Keratinocyte (primary cell): Measurements from ENCODE around the gene PLBD2. TPM values are rescaled to one million over a fixed set of nuclear protein-coding genes. Genes with fewer than 3 reads are reported as not detected.

Source experiments
- DNase-seq: peaks from one replicate; pipeline ENCODE4 v3.0.0-alpha.2; 2011; ENCODE audit warnings: low read depth, missing footprints, low spot score
- FAIRE-seq: peaks from 2 replicates; lab custom pipeline; 2011; peaks lifted over from hg19 to GRCh38; lab: Jason Lieb, UNC
- H2AFZ ChIP-seq: 2 replicates; pipeline ENCODE4 v1.6.0; 2012; ENCODE audit warnings: low read length, control low read depth, inconsistent platforms; ENCODE audit not compliant: control insufficient read depth
- H3K27ac ChIP-seq: 2 replicates; pipeline ENCODE4 v1.5.1; 2011; ENCODE audit warnings: low read length; ENCODE audit not compliant: control insufficient read depth, insufficient read depth
- H3K27me3 ChIP-seq: 3 replicates; pipeline ENCODE4 v1.6.0; 2011; ENCODE audit warnings: low read length; ENCODE audit not compliant: control insufficient read depth, insufficient read depth; ENCODE audit errors: extremely low read depth
- H3K36me3 ChIP-seq, 2 experiments: 2 replicates in 1 of 2; 3 replicates in 1 of 2; pipeline ENCODE4 v1.5.1; 2011; ENCODE audit warnings: low read length in 2 of 2, mild to moderate bottlenecking in 1 of 2; ENCODE audit not compliant: control insufficient read depth in 2 of 2, insufficient read depth in 2 of 2; ENCODE audit errors: extremely low read depth in 1 of 2
- H3K4me1 ChIP-seq: 3 replicates; pipeline ENCODE4 v1.5.1; 2011; ENCODE audit warnings: low read length; ENCODE audit not compliant: control insufficient read depth, insufficient read depth; ENCODE audit errors: extremely low read depth
- H3K4me2 ChIP-seq: 3 replicates; pipeline ENCODE4 v1.6.0; 2011; ENCODE audit warnings: low read depth, low read length; ENCODE audit not compliant: control insufficient read depth, insufficient read depth; ENCODE audit errors: extremely low read depth
- H3K4me3 ChIP-seq, 3 experiments: fragments of 200-600 bp in 1 of 3; sonication (generic) in 1 of 3; 2 replicates in 2 of 3; 3 replicates in 1 of 3; pipeline ENCODE4 v1.5.1; 2011 to 2016; ENCODE audit warnings: low read length in 3 of 3, mild to moderate bottlenecking in 3 of 3, control low read depth in 2 of 3, inconsistent platforms in 1 of 3, low read depth in 1 of 3, mixed read lengths in 1 of 3, mixed run types in 1 of 3, moderate library complexity in 1 of 3; ENCODE audit not compliant: control insufficient read depth in 2 of 3, insufficient read depth in 2 of 3; ENCODE audit errors: extremely low read depth in 1 of 3
- H3K79me2 ChIP-seq: 2 replicates; pipeline ENCODE4 v1.6.0; 2012; ENCODE audit warnings: low read length; ENCODE audit not compliant: control insufficient read depth, insufficient read depth
- H3K9ac ChIP-seq: 3 replicates; pipeline ENCODE4 v1.6.0; 2011; ENCODE audit warnings: low read length; ENCODE audit not compliant: control insufficient read depth, insufficient read depth; ENCODE audit errors: extremely low read depth
- H3K9me1 ChIP-seq: 3 replicates; pipeline ENCODE4 v1.6.0; 2011; ENCODE audit warnings: low read length; ENCODE audit not compliant: control insufficient read depth, insufficient read depth; ENCODE audit errors: extremely low read depth
- H3K9me3 ChIP-seq: 2 replicates; pipeline ENCODE4 v1.5.1; 2012; ENCODE audit warnings: low read depth, low read length; ENCODE audit not compliant: control insufficient read depth
- H4K20me1 ChIP-seq: 3 replicates; pipeline ENCODE4 v1.6.0; 2011; ENCODE audit warnings: low read length; ENCODE audit not compliant: control insufficient read depth, insufficient read depth; ENCODE audit errors: extremely low read depth
- CTCF ChIP-seq, 3 experiments: IDR thresholded peaks in 1 of 3; conservative IDR thresholded peaks in 1 of 3; optimal IDR thresholded peaks in 1 of 3; 2 replicates in 2 of 3; 3 replicates in 1 of 3; pipeline versions ENCODE3 to v1.5.1; 2011; ENCODE audit warnings: low read length in 3 of 3, mild to moderate bottlenecking in 3 of 3, moderate library complexity in 2 of 3, control low read depth in 1 of 3, inconsistent platforms in 1 of 3; ENCODE audit not compliant: insufficient read depth in 2 of 3; ENCODE audit errors: extremely low read depth in 1 of 3
- EZH2 ChIP-seq: IDR thresholded peaks from one replicate; pipeline ENCODE4 v1.6.1; 2012; ENCODE audit warnings: inconsistent platforms, mild to moderate bottlenecking, low read length, moderate library complexity
- dilution Hi-C: fragments of 300-500 bp; cut with MboI; formaldehyde crosslinking; loops from one replicate; pipeline ENCODE4 v1.7.0; 2020; ENCODE audit warnings: low sequenced_read_pairs; ENCODE audit not compliant: extremely low pct_ligation_motif_present
- polyA plus RNA-seq, 5 experiments: library from polyadenylated mRNA; depleted of rRNA in 3 of 5; stranded (reverse) in 3 of 5; stranded (forward) in 1 of 5; unstranded in 1 of 5; fragments of >200 nt; gene quantifications; 1 replicate in 1 of 5; 2 replicates in 3 of 5; 3 replicates in 1 of 5; pipeline versions ENCODE4 v1.2.1 to v1.2.3, GENCODE V29; 2011 to 2012; ENCODE audit warnings: missing spikeins in 2 of 5, low read depth in 1 of 5, low replicate concordance in 1 of 5

The PLBD2 gene
- polyA plus RNA-seq, 1 donor (not counting 4 experiments of a cell fraction or from before 2014, with no cell fraction given), result 12.9 TPM

DNA sequence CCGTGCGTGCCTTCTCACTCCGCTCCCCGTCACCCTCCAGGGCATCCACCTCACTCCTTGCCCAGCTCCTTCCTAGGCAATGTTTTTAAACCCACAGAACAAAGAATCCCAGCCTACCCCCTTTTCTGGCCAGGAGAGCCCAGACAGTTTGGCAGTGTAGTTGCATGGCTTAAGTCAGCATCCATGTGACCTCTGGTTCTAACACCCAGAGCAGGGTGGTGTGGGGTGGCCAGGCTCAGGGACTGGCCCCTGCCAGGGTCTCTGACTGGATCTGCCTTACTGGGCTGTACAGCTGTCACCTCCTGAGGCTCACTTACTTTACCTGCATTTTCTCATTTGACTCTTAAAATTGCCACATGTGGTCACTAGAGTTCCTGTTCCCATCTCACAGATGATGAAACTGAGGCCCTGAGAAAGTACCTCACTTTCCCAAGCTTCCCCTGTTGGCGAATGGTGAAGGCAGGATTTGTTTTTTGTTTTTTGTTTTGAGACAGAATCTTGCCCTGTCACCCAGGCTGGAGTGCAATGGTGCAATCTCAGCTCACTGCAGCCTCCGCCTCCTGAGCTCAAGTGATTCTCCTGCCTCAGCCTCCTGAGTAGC lies 27.0 kb downstream of the PLBD2 start:
- no peak for FAIRE-seq
- no peaks in the 10 kb centered on the region for H3K4me1 ChIP-seq
- H3K36me3 ChIP-seq, result peaks cover 0 to 30% of the 10 kb centered on the region in 2 experiments
- no peaks in the 10 kb centered on the region for H3K27me3 ChIP-seq
- H3K9ac ChIP-seq, result no peak overlapping the region
- no peak for DNase-seq
- H3K4me2 ChIP-seq, result no peak overlapping the region
- no peaks in the 10 kb centered on the region for H3K9me3 ChIP-seq
- dilution Hi-C loops, result no loop called here
- TF ChIP-seq CTCF (optimal IDR thresholded peaks at IDR 0.05 in 1 of 3, IDR thresholded peaks at IDR 0.05 in 1 of 3, conservative IDR thresholded peaks at IDR 0.05 in 1 of 3; ENCODE audit: extremely low read depth in 1 of 3, insufficient read depth in 2 of 3, low read length in 3 of 3) (no peak), EZH2 (no peak)
- no peak overlapping the region for H2AFZ ChIP-seq
- H3K27ac ChIP-seq, result no peak overlapping the region
- no peaks in the 10 kb centered on the region for H4K20me1 ChIP-seq
- no peaks in the 10 kb centered on the region for H3K9me1 ChIP-seq
- no peak overlapping the region for H3K4me3 ChIP-seq
- H3K79me2 ChIP-seq, result no peaks in the 10 kb centered on the region

- H3K27me3 ChIP-seq, result no peaks in the 10 kb centered on the region
- no peak overlapping the region for H3K27ac ChIP-seq
- H2AFZ ChIP-seq, result no peak overlapping the region
- no peaks in the 10 kb centered on the region for H4K20me1 ChIP-seq
- no peaks in the 10 kb centered on the region for H3K4me1 ChIP-seq
- H3K36me3 ChIP-seq, result peaks cover 0 to 29% of the 10 kb centered on the region in 2 experiments
- H3K4me2 ChIP-seq, result no peak overlapping the region
- H3K9ac ChIP-seq, result no peak overlapping the region
- FAIRE-seq (no peak), DNase-seq (no peak)
- H3K79me2 ChIP-seq, result no peaks in the 10 kb centered on the region
- no peaks in the 10 kb centered on the region for H3K9me3 ChIP-seq
- TF ChIP-seq CTCF (optimal IDR thresholded peaks at IDR 0.05 in 1 of 3, IDR thresholded peaks at IDR 0.05 in 1 of 3, conservative IDR thresholded peaks at IDR 0.05 in 1 of 3; ENCODE audit: extremely low read depth in 1 of 3, insufficient read depth in 2 of 3, low read length in 3 of 3), result no peak
- no peak for TF ChIP-seq EZH2
- no peaks in the 10 kb centered on the region for H3K9me1 ChIP-seq
- dilution Hi-C loops, result no loop called here
- no peak overlapping the region for H3K4me3 ChIP-seq
Measured at GRCh38 chr12:113386866-113387566, 28.6 kb downstream of the PLBD2 start.
